GM12875 (cell line): ENCODE results near the gene QSOX1.
"Not testable (repeated sequence)": the region's sequence is repeated elsewhere in the genome, so short reads cannot be mapped to it uniquely, and the experiment has no call there.

Experiments used
- H3K4me3 ChIP-seq: one replicate; pipeline ENCODE4 v1.5.1; 2011; ENCODE audit warnings: low read depth, low read length, control low read depth
- TF ChIP-seq, protein P1 (sequence below): IDR thresholded peaks from 2 replicates; pipeline ENCODE4 v1.5.1; 2011; ENCODE audit warnings: low read depth, mild to moderate bottlenecking, control low read depth, inconsistent platforms, low read length, moderate library complexity, borderline replicate concordance; ENCODE audit not compliant: insufficient read depth

The QSOX1 gene

DNA sequence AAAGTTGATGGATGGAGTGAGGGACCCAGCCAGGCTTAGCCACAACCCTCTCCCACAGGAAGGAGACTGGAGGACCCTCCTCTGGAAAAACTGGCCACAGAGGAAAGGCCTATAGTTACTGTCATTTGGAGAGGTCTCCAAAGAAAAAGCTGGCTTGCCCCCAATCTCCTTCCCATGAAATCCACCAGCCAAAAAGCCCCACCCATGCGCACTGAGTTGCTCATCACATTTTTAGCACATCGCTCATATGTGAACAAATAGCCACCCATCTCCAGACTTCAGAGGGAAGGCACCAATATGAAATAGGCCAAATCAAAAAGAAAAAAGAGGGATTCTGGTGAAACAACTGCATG lies 36.9 kb upstream of the QSOX1 start:
- TF ChIP-seq, protein P1, sequence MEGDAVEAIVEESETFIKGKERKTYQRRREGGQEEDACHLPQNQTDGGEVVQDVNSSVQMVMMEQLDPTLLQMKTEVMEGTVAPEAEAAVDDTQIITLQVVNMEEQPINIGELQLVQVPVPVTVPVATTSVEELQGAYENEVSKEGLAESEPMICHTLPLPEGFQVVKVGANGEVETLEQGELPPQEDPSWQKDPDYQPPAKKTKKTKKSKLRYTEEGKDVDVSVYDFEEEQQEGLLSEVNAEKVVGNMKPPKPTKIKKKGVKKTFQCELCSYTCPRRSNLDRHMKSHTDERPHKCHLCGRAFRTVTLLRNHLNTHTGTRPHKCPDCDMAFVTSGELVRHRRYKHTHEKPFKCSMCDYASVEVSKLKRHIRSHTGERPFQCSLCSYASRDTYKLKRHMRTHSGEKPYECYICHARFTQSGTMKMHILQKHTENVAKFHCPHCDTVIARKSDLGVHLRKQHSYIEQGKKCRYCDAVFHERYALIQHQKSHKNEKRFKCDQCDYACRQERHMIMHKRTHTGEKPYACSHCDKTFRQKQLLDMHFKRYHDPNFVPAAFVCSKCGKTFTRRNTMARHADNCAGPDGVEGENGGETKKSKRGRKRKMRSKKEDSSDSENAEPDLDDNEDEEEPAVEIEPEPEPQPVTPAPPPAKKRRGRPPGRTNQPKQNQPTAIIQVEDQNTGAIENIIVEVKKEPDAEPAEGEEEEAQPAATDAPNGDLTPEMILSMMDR, result no peak
- H3K4me3 ChIP-seq, result no peak overlapping the region

DNA sequence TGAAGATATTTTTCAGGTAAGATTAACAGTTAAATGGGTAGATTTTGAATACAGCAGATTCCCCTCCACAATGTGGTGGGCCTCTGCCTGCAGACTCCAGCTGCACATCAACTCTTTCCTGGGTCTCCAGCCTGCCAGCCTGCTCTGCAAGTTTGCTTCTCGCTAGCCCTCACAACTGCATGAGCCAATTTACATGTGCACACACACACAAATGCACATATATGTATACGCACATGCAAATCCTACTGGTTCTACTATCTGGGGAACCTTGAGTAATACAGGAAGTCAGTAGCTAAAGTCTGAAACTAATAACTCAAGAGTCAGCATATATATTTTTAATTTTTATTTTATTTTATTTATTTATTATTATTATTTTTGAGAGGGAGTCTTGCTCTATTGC lies 34.8 kb upstream of the QSOX1 start:
- TF ChIP-seq, protein P1, result no peak
- no peak overlapping the region for H3K4me3 ChIP-seq

DNA sequence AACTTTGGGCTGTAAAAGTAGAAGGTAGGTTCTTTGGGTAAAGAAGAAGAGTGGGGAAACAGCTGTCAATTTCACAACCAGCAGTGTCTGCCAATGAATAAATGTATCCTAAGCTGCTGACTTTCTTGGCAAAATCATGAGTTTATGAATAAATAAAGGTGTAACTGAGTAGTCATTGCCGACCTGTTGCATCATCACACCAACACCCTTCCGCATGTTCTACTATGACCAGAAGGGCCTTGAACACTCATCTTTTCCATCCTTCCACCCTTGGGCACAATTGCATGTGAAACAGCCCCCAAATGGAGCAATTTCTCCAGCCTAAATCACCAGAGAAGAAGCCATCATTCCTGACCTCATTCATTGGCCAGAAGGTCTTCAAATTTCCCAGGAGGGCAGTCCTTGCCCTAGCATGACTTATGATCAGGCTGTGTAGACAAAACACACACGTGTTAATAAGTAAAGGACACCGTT lies 31.2 kb upstream of the QSOX1 start:
- TF ChIP-seq, protein P1, result no peak
- no peak overlapping the region for H3K4me3 ChIP-seq

DNA sequence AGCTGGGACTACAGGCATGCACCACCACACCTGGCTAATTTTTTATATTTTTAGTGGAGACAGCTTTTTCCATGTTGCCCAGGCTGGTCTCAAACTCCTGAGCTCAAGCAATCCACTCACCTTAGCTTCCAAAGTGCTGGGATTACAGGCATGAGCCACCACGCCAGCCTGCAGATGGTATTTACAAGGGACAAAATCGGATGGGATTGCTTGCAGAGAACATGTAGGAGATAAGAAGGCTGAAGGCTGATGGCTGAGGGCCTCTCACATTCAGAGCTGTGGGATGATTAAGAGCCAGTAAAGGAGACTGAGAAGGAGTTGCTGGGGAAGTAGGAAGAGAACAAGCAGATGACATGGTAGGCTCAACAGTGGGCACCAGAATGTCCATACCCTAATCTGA lies 24.0 kb upstream of the QSOX1 start:
- H3K4me3 ChIP-seq, result no peak overlapping the region
- TF ChIP-seq, protein P1, result no peak

DNA sequence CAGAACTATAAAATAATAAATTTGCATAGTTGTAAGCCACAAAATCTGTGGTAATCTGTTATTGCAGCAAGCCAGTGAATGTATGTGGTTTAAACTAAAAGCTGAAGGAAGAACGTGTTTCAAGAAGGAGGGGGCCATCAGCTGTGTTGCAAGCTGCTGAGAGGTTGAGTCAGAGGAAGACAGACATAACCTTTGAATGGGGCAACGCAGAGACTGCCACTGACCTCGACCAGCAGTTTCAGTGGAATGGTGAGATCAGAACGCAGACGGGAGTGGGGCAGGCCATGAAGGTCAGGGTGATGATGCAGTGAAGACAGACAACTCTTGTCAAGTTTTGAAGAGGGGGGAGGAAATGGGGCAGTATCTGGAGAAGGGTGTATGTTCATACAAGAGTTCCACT lies 23.2 kb upstream of the QSOX1 start:
- no peak overlapping the region for H3K4me3 ChIP-seq
- TF ChIP-seq, protein P1, result no peak

DNA sequence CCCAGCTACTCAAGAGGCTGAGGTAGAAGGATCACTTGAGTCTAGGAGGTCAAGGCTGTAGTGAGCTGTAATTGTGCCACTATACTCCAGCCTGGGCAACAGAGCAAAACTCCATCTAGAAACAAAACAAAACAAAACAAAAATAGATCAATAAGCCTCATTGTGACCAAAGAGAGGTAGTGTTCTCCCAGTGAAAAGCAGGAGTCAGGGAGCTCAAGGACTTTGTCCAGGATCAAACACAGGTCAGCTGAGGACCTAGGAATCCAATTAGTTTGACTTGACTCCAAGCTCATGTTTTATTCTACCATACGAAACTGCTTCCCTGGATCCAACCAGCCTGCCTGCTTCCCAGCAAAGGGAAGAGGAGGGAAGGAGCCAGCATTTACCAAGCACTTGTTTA lies 21.5 kb upstream of the QSOX1 start:
- TF ChIP-seq, protein P1, result no peak
- H3K4me3 ChIP-seq, result no peak overlapping the region

DNA sequence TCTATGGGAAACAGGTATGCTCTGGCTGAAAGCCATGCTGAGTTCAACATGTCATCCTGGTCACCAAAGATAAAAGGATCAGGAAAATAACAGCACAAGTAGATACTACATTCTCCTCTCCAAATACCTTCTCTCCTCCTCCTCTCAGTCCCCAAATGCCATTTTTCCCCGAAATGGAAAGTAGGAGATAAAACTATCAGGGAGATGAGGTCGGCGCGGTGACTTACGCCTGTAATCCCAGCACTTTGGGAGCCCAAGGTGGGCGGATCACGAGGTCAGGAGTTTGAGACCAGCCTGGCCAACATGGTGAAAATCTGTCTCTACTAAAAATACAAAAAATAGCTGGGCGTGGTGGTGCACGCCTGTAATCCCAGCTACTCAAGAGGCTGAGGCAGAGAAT lies 21.0 kb upstream of the QSOX1 start:
- not testable (repeated sequence) for H3K4me3 ChIP-seq

DNA sequence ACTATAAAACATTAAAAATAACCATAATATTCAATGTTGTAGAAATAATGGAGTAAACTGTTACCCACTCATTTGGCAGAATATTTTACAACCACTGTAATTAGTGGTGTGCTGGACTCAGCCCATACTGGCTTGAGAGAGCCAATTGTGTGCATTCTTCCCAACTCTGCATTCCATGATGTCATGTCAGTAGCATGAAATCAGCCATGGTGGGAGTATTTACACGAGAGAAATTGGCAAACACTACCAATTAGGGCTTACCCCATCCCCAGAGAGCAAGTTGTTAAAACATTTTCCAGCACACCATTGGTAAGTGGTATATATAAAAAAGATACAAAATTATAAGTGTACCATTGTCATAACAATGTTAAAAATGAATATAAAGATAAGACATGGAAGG lies 19.1 kb upstream of the QSOX1 start:
- TF ChIP-seq, protein P1, result no peak

More for the DNA sequence above, 19.1 kb upstream of the QSOX1 start:
- H3K4me3 ChIP-seq, result no peak overlapping the region
